ENCODE measurements around the gene CLMP.

CLMP gene

DNA sequence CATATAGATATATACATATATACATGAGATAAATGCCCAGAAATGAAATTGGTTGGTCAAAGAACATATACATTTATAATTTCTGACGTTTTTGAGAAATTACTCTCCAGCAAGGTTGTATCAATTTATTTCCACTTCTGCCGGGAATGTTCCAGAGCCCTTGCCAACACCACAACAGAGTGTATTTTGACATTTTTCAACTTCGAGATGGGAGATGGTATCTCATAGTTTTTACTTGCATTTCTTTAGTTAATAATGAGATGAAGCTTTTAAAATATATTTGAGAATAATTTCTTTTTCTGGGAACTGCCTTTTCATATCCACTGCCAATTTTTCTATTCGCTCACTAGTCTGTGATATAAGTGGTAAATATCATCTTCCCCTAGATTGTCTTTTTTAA is 19.3 kb upstream of the CLMP start:
- TF ChIP-seq EZH2phosphoT487 (IDR thresholded peaks at IDR 0.05; ENCODE audit: borderline replicate concordance, low read length), result no peak
- TF ChIP-seq, protein P1, sequence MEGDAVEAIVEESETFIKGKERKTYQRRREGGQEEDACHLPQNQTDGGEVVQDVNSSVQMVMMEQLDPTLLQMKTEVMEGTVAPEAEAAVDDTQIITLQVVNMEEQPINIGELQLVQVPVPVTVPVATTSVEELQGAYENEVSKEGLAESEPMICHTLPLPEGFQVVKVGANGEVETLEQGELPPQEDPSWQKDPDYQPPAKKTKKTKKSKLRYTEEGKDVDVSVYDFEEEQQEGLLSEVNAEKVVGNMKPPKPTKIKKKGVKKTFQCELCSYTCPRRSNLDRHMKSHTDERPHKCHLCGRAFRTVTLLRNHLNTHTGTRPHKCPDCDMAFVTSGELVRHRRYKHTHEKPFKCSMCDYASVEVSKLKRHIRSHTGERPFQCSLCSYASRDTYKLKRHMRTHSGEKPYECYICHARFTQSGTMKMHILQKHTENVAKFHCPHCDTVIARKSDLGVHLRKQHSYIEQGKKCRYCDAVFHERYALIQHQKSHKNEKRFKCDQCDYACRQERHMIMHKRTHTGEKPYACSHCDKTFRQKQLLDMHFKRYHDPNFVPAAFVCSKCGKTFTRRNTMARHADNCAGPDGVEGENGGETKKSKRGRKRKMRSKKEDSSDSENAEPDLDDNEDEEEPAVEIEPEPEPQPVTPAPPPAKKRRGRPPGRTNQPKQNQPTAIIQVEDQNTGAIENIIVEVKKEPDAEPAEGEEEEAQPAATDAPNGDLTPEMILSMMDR (IDR thresholded peaks at IDR 0.05; ENCODE audit: low read depth, low read length, poor library complexity, severe bottlenecking), result no peak
- Histone ChIP-seq H3K9me2 (replicated peaks; ENCODE audit: control insufficient read depth, low read length) (no peaks in the 10 kb centered on the region), H3K36me3 (ENCODE audit: control insufficient read depth, low read length) (no peaks in the 10 kb centered on the region), H4K20me1 (ENCODE audit: control insufficient read depth, insufficient read depth, low read depth, low read length) (no peaks in the 10 kb centered on the region), H3K9me3 (ENCODE audit: control insufficient read depth, insufficient read depth, low read length) (no peaks in the 10 kb centered on the region), H3K79me2 (ENCODE audit: control insufficient read depth, low read length) (no peaks in the 10 kb centered on the region), H3K4me2 (ENCODE audit: low read length) (no peak overlapping the region), H3F3A (ENCODE audit: control insufficient read depth, insufficient read depth) (no peaks in the 10 kb centered on the region), H3K27ac (ENCODE audit: low read depth, low read length) (no peak overlapping the region), H3K4me3 (ENCODE audit: low read length) (no peak overlapping the region), H3K27me3 (ENCODE audit: control insufficient read depth, low read length) (0 out of 2 replicates have a peak, but pooled peaks cover 2% of the 10 kb centered on the region), H3K4me1 (ENCODE audit: control insufficient read depth, low read length) (no peaks in the 10 kb centered on the region)

DNA sequence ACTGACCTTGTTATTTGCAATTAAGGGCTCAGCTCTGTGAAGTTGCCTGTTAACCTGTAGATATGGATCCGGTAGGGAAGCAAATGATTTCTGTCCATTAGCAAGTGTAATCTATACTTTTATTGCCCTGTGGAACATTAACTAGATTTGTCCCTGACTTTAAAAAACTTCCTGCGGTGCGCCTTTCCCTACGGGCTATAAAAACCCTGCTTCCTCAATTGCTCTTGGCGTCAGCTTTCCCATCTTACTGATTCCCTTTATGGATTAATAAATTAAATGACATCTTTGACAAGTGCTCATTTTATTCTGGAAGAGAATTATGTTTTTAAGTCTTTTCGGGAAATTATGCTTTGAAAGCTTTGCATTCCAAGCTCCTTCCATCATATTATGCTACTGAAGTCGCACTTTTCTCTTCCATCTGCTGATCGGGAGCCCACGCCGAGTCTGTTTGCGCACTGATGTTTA is 18.3 kb upstream of the CLMP start:
- H3K4me1 ChIP-seq (ENCODE audit: control insufficient read depth, low read length), result no peaks in the 10 kb centered on the region
- no peak overlapping the region for H3K27ac ChIP-seq (ENCODE audit: low read depth, low read length)

DNA sequence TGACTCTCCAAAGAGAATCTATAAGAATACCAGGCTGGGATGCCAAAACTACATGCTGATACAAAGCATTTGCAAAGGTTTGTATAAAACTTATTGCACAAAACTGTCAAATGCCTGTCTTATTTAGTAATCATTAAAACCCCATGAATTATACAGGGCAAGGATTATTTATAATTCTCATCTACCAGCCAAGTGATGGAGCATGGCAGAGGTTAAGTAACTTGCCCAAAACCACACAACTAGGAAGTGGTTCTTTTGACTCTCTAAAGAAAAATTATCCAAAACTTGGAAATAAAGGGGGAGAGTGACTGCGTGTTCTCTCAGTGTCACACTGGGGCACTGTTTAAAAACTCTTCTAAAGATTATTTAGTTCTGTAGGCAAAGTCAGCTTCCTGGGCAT is 17.4 kb upstream of the CLMP start:
- Histone ChIP-seq H3K27ac (ENCODE audit: low read depth, low read length) (no peak overlapping the region), H3K4me3 (ENCODE audit: low read length) (no peak overlapping the region), H3K27me3 (ENCODE audit: control insufficient read depth, low read length) (0 out of 2 replicates have a peak, but pooled peaks cover 2% of the 10 kb centered on the region), H3K79me2 (ENCODE audit: control insufficient read depth, low read length) (no peaks in the 10 kb centered on the region), H3K9me2 (replicated peaks; ENCODE audit: control insufficient read depth, low read length) (no peaks in the 10 kb centered on the region), H3K9me3 (ENCODE audit: control insufficient read depth, insufficient read depth, low read length) (no peaks in the 10 kb centered on the region), H4K20me1 (ENCODE audit: control insufficient read depth, insufficient read depth, low read depth, low read length) (no peaks in the 10 kb centered on the region), H3F3A (ENCODE audit: control insufficient read depth, insufficient read depth) (no peaks in the 10 kb centered on the region), H3K4me1 (ENCODE audit: control insufficient read depth, low read length) (no peaks in the 10 kb centered on the region), H3K36me3 (ENCODE audit: control insufficient read depth, low read length) (no peaks in the 10 kb centered on the region), H3K4me2 (ENCODE audit: low read length) (no peak overlapping the region)
- TF ChIP-seq, protein P1 (IDR thresholded peaks at IDR 0.05; ENCODE audit: low read depth, low read length, poor library complexity, severe bottlenecking), result no peak
- no peak for TF ChIP-seq EZH2phosphoT487 (IDR thresholded peaks at IDR 0.05; ENCODE audit: borderline replicate concordance, low read length)

More for the DNA sequence above, 18.3 kb upstream of the CLMP start:
- Histone ChIP-seq H3F3A (ENCODE audit: control insufficient read depth, insufficient read depth) (no peaks in the 10 kb centered on the region), H3K4me3 (ENCODE audit: low read length) (no peak overlapping the region), H3K9me3 (ENCODE audit: control insufficient read depth, insufficient read depth, low read length) (no peaks in the 10 kb centered on the region), H4K20me1 (ENCODE audit: control insufficient read depth, insufficient read depth, low read depth, low read length) (no peaks in the 10 kb centered on the region), H3K27me3 (ENCODE audit: control insufficient read depth, low read length) (0 out of 2 replicates have a peak, but pooled peaks cover 2% of the 10 kb centered on the region), H3K9me2 (replicated peaks; ENCODE audit: control insufficient read depth, low read length) (no peaks in the 10 kb centered on the region), H3K79me2 (ENCODE audit: control insufficient read depth, low read length) (no peaks in the 10 kb centered on the region), H3K4me2 (ENCODE audit: low read length) (no peak overlapping the region), H3K36me3 (ENCODE audit: control insufficient read depth, low read length) (no peaks in the 10 kb centered on the region)
- TF ChIP-seq, protein P1 (IDR thresholded peaks at IDR 0.05; ENCODE audit: low read depth, low read length, poor library complexity, severe bottlenecking), result no peak
- TF ChIP-seq EZH2phosphoT487 (IDR thresholded peaks at IDR 0.05; ENCODE audit: borderline replicate concordance, low read length), result no peak
